Measurements from ENCODE around the gene PELI1.

The PELI1 gene

DNA sequence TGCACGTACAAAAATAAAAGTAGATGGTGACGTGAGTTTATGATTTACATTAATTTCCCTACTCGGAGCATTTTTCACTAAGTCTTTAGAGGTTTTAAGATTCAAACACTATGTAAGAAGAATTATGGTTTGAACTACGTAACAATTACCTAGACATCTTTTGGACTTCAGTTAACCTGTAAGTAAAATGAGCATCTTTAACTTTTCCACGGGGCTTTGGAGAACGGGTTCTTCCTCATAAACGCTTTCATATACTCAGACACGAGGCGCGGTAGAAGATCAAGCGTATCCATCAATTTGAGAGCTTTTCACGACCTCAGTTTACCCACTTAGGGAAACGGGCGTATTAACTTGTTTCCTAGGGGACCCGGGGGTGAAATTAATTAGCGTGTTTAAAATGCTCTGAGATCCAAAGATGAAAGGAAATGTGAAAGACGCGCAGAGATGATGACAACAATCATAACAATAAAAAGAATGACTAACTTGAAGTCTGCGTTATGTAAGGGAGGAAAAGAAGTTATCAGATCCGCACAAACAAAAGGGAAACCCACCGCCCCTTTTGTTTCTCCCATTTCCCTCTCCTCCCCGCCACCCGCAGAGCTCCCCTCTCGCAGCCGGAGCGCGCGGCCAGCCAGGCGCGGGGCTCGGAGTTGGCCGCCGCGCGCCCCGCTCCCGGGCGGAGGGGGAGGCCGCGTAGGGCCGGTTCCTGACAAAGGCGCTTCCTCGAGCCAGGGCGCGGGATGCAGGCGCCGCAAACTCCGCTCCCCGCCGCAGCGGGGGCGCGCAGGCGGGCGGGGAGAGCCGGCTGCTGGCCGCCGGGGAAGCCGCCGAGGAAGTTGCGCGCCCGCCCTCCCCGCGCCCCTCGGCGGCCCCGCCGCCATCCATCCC, 807 bp downstream of the PELI1 start:
- H3K4me3 ChIP-seq (replicated peaks in 1 of 2; ENCODE audit: low read depth in 2 of 2, low read length in 2 of 2) = peak overlapping the region; percentile 65 to 93
- TF ChIP-seq, protein P1, sequence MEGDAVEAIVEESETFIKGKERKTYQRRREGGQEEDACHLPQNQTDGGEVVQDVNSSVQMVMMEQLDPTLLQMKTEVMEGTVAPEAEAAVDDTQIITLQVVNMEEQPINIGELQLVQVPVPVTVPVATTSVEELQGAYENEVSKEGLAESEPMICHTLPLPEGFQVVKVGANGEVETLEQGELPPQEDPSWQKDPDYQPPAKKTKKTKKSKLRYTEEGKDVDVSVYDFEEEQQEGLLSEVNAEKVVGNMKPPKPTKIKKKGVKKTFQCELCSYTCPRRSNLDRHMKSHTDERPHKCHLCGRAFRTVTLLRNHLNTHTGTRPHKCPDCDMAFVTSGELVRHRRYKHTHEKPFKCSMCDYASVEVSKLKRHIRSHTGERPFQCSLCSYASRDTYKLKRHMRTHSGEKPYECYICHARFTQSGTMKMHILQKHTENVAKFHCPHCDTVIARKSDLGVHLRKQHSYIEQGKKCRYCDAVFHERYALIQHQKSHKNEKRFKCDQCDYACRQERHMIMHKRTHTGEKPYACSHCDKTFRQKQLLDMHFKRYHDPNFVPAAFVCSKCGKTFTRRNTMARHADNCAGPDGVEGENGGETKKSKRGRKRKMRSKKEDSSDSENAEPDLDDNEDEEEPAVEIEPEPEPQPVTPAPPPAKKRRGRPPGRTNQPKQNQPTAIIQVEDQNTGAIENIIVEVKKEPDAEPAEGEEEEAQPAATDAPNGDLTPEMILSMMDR (IDR thresholded peaks at IDR 0.05; ENCODE audit: low read depth, low read length) = no peak
- DNase-seq (ENCODE audit: low read depth in 2 of 2) = peak; percentile 50 to 59

DNA sequence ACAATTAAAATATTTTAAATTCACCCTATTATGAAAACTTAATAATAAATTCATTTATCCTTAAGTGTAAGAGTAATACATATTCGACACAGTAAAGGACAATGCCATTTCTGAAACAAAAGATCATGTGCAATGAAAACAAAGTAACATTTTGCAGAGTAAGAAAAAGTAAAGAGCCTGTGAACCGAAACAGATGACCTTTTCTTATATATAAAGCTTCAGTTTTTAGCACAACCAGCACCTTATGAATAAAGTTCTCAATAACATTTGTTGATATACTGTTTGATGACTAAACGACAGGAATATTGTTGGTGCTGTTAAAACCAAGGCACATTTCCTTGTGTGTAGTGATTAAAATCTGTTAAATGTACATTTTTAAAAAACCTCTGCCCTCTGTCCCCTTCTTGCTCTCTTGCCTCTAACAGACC, 1.5 kb downstream of the PELI1 start:
- TF ChIP-seq, protein P1 (IDR thresholded peaks at IDR 0.05; ENCODE audit: low read depth, low read length) = no peak
- H3K4me3 ChIP-seq (replicated peaks in 1 of 2; ENCODE audit: low read depth in 2 of 2, low read length in 2 of 2) = peak overlapping the region; percentile 65 to 93
- DNase-seq (ENCODE audit: low read depth in 2 of 2) = no peak

- H3K4me3 ChIP-seq (replicated peaks in 1 of 2; ENCODE audit: low read depth in 2 of 2, low read length in 2 of 2) = peak overlapping the region; percentile 65 to 93
- DNase-seq (ENCODE audit: low read depth in 2 of 2) = peak; percentile 50 to 66
- TF ChIP-seq, protein P1 (IDR thresholded peaks at IDR 0.05; ENCODE audit: low read depth, low read length) = no peak
These were observed 2.4 kb downstream of the PELI1 start for GRCh38 chr2:64141674-64142405.

DNA sequence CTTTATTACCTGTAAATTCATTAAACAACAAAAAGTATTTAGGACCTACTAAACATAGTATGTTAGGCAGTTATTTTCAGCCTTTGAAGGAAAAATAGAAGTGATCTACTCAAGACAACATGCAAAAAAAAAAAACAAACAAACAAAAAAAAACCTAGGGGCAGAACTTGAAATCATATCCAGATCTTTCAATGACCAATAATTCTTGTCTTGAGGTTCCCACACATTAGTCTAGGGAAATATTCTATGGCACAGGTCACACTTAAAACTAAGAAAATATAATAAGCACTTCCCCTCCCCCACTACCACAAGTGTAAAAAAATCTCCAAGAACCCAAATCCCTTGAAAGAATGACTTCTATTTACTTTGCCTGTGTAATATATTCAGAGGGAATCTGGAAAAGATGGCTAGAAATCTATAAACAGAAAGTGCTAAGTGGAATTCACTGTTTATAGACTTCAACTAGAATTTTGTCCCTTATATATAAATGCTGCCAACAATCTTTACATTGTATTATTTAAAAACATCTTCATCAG, 3.5 kb downstream of the PELI1 start:
- H3K4me3 ChIP-seq (replicated peaks in 1 of 2; ENCODE audit: low read depth in 2 of 2, low read length in 2 of 2) = no peak overlapping the region
- TF ChIP-seq, protein P1 (IDR thresholded peaks at IDR 0.05; ENCODE audit: low read depth, low read length) = no peak
- no peak for DNase-seq (ENCODE audit: low read depth in 2 of 2)

GRCh38 chr2:64139956-64140355, 4.3 kb downstream of the PELI1 start:
- TF ChIP-seq, protein P1 (IDR thresholded peaks at IDR 0.05; ENCODE audit: low read depth, low read length) = no peak
- no peak overlapping the region for H3K4me3 ChIP-seq (replicated peaks in 1 of 2; ENCODE audit: low read depth in 2 of 2, low read length in 2 of 2)
- DNase-seq (ENCODE audit: low read depth in 2 of 2) = no peak

- no peak for DNase-seq (ENCODE audit: low read depth in 2 of 2)
- TF ChIP-seq, protein P1 (IDR thresholded peaks at IDR 0.05; ENCODE audit: low read depth, low read length) = no peak
- H3K4me3 ChIP-seq (replicated peaks in 1 of 2; ENCODE audit: low read depth in 2 of 2, low read length in 2 of 2) = no peak overlapping the region
These were observed 6.2 kb downstream of the PELI1 start for GRCh38 chr2:64137996-64138395.

All from cardiac fibroblast (primary cell).